ENCODE data around the gene MPPED1. TPM values are rescaled to one million over a fixed set of nuclear protein-coding genes. Genes with fewer than 3 reads are reported as not detected.

The MPPED1 gene
- total RNA-seq, 3 donors from 2014 or later = 0.17 TPM; not detected in 2

DNA sequence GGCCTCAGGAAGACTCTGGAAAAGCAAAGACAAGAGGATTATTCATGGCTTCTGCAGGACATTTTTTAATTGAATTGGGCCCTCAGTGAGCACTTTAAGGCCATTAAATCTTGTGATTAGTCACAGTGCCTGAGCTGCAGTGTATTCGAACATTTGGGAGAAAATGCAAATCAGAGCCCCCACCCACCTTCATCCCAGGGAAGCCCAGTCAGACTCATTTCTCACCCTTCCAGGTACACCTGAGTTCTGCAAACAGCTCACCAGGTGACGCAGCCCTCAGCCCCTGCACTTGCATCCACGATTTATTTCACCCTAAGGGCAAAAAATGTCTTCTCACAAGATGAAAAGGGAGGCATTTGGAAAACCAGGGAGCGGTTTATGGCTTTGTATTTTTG is 128.7 kb downstream of the MPPED1 start:
- H3K36me3 ChIP-seq (ENCODE audit: low read depth) = no peaks in the 10 kb centered on the region
- TF ChIP-seq, protein P1, sequence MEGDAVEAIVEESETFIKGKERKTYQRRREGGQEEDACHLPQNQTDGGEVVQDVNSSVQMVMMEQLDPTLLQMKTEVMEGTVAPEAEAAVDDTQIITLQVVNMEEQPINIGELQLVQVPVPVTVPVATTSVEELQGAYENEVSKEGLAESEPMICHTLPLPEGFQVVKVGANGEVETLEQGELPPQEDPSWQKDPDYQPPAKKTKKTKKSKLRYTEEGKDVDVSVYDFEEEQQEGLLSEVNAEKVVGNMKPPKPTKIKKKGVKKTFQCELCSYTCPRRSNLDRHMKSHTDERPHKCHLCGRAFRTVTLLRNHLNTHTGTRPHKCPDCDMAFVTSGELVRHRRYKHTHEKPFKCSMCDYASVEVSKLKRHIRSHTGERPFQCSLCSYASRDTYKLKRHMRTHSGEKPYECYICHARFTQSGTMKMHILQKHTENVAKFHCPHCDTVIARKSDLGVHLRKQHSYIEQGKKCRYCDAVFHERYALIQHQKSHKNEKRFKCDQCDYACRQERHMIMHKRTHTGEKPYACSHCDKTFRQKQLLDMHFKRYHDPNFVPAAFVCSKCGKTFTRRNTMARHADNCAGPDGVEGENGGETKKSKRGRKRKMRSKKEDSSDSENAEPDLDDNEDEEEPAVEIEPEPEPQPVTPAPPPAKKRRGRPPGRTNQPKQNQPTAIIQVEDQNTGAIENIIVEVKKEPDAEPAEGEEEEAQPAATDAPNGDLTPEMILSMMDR (IDR thresholded peaks at IDR 0.05) = no peak
- no peak for ATAC-seq
- no peak for DNase-seq
- no peak overlapping the region for H3K4me3 ChIP-seq
- no peaks in the 10 kb centered on the region for H3K9me3 ChIP-seq
- intact Hi-C loops (cut with DNase I, micrococcal nuclease) = no loop called here
- H3K4me1 ChIP-seq (ENCODE audit: low read depth) = no peaks in the 10 kb centered on the region

DNA sequence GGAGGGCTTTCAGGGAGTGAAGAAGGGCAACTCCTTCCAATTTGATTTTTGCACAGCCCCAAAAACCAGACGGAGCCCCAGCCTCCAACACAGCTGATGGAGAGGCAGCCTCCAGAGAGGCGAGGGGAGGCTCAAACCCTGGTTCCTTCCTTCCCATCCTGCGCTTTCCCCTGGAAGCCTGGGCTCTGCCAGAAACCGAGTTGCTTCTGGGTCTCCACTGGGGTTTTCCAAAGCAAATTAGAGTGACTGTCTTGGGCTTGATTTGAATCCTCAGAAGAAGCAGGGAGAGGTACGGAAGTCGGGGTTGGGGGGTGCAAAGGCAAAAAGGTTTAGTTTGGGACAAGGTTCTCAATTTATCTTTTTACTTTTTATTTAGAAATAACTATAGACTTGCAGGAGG is 129.2 kb downstream of the MPPED1 start:
- no peaks in the 10 kb centered on the region for H3K4me1 ChIP-seq (ENCODE audit: low read depth)
- H3K9me3 ChIP-seq = no peaks in the 10 kb centered on the region
- DNase-seq = no peak
- H3K36me3 ChIP-seq (ENCODE audit: low read depth) = no peaks in the 10 kb centered on the region
- intact Hi-C loops (cut with DNase I, micrococcal nuclease) = no loop called here
- H3K4me3 ChIP-seq = no peak overlapping the region
- TF ChIP-seq, protein P1 (IDR thresholded peaks at IDR 0.05) = no peak
- no peak for ATAC-seq

GRCh38 chr22:43541462-43542407 is 129.9 kb downstream of the MPPED1 start:
- intact Hi-C loops (cut with DNase I, micrococcal nuclease) = no loop called here
- no peaks in the 10 kb centered on the region for H3K36me3 ChIP-seq (ENCODE audit: low read depth)
- no peak for DNase-seq
- H3K4me1 ChIP-seq (ENCODE audit: low read depth) = no peaks in the 10 kb centered on the region
- TF ChIP-seq, protein P1 (IDR thresholded peaks at IDR 0.05) = no peak
- no peak for ATAC-seq
- no peak overlapping the region for H3K4me3 ChIP-seq
- H3K9me3 ChIP-seq = no peaks in the 10 kb centered on the region

DNA sequence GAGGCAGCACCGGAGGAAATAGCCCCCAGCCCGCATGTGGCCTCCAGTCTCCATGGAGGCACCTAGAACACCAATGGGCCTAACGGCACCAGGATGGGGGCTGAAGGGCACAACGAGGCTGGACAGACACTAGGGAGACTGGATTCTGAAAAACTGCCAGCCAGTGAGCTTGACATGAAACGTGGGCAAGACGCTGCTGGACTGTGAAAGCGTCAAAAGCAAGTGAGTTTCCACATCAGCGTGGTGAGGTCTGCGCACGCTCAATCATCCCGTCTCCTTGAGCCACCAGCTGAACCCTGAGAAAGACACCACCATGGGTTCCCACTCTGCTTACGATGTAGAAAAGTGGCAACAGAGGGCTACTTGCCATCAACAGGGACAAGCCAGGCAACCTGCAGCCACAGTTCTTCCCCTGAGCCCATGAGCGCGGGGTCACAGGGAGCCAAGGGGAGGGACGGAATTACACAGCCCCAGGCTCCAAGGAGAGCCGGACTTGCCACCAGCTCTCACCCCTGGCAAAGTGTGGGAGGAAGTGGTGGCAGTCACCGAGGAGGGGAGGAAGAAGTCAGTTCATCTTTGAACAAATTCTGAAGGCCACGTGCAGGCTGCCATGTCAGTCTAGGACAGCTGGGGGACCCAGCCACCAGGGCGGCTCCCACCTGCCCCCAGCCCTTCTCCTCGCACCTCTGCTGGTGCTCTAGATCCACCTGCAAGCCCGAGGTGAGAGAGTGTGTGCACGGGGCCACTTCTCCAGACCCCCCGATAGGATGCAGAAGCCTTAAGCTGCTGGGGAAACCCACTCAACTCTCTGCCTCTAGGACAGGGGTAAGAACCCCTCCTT is 131.1 kb downstream of the MPPED1 start:
- no peaks in the 10 kb centered on the region for H3K36me3 ChIP-seq (ENCODE audit: low read depth)
- H3K9me3 ChIP-seq = no peaks in the 10 kb centered on the region
- no peak for DNase-seq
- no peak overlapping the region for H3K4me3 ChIP-seq
- TF ChIP-seq, protein P1 (IDR thresholded peaks at IDR 0.05) = no peak
- intact Hi-C loops (cut with DNase I, micrococcal nuclease) = no loop called here
- no peaks in the 10 kb centered on the region for H3K4me1 ChIP-seq (ENCODE audit: low read depth)
- no peak for ATAC-seq

GRCh38 chr22:43543522-43544288 is 131.9 kb downstream of the MPPED1 start:
- DNase-seq (no peak), ATAC-seq (no peak)
- no peak overlapping the region for H3K4me3 ChIP-seq
- TF ChIP-seq, protein P1 (IDR thresholded peaks at IDR 0.05) = no peak
- intact Hi-C loops (cut with DNase I, micrococcal nuclease) = no loop called here
- no peaks in the 10 kb centered on the region for H3K4me1 ChIP-seq (ENCODE audit: low read depth)
- no peaks in the 10 kb centered on the region for H3K9me3 ChIP-seq
- H3K36me3 ChIP-seq (ENCODE audit: low read depth) = no peaks in the 10 kb centered on the region
